GM19395 (cell line): ENCODE data around the gene CDON.

Source experiments
- ATAC-seq: cut with Tn5 transposase; IDR thresholded peaks from one replicate; pipeline ENCODE4 v1.9.1; 2021; ENCODE audit warnings: mild to moderate bottlenecking, moderate library complexity; ENCODE audit not compliant: unreplicated experiment

CDON gene

DNA sequence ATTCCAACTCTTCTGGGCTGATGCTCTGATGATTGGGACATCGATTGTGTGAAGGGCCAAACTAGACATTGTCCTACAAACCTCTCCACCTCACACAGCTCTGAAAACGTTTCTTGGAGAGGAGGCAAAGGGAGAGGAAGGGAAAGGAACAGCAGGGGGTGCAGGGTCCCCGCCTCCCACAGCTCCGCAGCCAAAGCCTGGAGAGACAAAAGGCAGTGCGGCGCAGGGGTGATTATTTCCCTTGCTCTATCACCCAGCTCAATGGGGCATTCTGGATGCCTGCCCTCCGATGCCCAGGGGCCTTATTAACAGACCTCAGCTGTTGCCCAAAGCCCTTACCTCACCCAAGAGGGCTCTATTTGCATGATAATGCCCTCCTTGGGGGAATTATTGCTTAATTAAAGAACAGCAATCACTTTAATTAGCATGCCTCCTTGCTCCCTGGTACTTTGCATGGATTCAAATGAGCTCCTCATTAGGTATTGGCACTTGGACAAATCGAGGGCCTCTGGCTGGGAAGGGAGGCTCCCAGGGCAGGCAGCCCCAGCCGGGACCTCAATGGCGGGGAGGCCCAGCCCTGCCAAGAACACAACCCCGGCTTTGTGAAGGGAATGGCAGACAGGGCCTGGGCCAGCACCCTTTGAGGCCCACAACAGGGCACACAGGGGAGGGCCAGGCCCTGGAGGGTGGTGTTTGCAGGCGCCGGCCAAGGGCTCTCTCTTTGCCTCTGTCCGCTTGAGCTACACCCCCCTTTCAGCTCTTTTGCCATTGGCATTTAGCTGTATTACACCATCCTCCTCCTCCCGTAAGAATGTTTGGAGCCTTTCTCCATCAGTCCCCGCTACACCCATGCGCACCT, 19.8 kb upstream of the CDON start:
- no peak for ATAC-seq

DNA sequence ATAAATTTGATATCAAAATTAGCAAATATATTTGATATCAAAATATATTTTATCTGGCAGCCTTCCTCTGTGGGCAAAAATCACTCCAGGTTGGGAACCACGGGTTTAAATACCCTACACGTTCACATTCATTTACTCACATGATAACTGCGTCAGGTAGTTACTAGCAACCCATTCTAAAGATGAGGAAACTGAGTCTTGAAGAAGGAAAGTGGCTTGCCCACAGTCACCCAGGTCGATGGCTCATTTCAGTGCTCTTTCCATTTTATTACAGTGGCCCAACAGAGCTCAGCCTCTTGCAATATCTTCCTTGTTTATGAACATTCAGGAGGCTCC, 19.2 kb upstream of the CDON start:
- ATAC-seq: no peak

DNA sequence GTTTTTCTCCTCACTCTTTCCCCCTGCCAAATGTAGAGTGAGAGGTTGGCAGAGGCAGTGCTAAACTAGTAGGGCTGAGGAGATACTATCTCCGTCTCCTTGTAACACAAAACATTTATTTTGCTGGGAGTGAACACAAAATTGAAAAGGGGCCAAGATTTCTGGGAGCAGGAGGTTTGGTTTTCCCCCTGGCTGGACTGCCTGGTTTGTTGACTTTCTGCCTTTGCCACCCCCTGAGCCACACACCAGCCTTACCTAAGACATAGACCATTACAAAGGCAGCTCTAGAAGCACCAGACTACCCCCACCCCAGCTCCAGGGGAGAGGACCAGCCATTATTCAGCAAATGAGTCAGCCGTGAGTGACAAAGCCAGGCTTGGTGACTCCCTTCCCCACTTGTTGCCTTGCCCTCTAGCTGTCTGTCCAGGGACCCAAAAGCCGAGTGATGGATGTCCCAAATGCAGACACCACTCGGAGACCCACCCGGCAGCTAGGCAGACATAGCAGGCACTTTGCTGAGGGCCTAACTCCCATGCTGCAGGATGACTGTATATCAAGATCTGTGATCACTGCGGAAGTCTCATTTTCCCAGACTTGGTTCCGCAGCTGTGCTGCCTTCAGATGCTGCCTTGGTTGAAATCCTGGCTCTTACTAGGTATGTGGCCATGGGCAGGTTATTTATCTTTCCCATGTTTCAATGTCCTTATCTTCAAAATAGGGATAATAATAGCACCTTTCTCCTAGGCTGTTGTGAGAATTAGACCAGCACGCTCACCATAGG, 17.7 kb upstream of the CDON start:
- ATAC-seq: no peak

DNA sequence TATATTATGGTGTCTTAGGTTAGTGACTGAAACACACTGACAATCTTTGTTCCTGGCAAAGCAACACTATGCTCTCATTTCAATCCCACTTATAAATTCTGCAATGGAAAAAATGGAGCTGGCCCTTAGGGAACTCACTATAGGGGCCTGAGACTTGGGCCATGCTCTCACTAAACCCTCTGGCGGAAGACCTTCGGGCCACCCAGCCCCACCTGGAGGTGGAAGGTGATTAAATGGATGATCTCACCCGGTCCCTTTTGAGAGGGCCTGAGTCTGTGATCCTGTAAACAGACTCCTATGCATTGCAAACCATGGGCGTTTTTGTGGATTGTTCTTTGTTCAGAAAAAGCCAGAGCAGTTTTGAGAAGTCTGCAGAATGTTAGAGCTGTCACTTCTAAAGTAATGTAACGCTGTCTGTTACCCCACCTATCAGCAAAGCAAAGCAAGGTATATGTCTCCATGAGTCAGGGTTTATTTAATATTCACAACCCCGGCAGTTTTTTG, 17.0 kb upstream of the CDON start:
- ATAC-seq: no peak

DNA sequence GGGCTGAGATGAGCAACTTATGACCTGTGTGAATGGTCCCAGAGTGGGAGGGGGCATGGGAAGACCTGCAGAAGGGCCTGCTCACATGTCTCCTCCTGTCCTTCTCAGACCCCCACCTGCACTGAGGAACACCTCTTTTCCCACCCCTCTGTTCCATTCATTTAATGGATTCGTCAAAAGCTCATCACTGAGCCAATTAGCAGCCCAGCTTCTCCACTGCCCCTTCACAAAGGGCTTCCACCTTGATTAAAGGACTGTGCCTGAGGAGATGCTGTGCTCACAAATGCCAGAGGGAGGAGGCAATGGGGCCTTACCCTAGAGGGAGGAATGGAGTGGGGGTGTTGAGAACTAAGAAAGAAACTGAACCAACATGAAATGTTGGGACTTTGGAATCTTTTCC, 14.0 kb upstream of the CDON start:
- no peak for ATAC-seq

DNA sequence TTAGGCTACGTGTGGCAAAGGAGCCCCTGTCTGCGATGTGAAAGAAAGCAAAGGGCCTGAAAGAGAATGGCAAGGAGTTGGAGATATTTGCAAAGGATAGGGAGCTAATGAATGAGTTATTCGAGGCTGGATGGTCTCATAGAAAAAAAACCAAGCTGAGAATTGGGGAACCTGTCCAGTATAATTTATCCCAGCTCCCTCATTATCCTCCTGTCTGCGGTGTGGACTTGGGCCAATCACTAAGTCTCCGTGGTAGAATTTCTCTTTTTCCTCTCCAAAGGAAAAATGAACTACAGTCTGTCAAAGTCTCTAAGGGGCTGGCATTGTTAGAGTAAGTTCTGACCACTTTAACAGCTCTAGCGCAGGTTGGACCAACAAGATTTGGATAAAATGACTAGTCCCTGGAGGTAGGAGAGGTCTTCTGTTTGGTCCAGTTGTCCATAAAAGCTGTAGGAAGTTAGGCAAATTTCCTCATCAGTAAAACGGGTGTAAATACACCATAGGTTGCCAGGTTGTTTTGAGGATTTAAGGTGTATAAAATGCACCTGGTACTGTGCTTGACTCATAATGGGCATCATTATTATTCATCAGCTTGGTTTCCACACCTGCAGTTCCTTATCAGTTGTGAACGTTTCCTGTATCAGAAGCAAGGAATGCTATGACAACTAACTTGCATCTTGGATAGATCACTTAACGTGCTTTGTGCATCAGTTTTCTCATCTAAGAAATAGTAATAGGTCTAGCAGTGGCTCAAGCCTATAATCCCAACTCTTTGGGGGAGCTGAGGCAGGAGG, 10.3 kb upstream of the CDON start:
- no peak for ATAC-seq

DNA sequence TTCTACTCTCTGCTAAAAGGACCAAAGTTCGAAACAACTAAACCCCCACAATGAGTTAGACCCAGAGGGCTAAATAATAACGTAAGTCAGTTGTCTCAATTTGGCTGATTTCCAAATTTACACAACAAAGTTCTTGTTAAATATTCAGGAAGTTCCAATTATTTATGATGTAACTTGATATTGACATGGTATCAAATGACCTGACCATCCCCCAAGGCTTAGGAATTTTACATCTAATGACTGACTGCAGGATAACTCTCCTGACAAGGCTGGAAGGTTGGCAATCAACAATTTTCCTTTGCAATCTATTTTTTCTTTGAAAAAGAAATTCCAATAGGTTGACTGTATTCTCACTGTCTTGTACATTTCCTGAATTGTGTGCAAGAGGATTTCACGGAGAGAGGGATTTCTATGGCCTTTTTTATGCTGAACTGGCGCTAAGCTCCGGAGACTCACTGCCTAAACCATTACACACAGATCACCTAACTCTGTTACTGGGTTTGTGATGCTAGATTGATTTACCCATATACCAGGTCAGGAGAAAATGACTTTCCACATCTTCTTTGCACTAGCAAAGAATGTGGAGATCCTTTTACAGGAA, 9.6 kb upstream of the CDON start:
- no peak for ATAC-seq

DNA sequence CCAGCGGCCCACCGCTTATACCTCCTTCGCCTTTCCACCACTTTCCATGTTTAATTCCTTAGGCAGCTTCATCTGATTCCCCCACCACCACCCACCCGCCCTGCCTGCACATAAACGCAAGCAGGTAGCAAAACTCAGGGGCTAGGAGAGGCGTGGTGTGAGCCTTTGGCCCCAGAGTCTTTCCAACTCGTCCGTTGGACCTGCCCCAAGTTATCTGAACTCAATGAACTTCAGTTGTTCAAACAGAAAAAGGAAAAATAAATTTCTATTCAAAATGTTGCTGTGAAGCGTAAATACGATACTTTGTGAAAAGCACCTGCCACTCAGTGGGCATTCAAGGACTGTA, 814 bp upstream of the CDON start:
- no peak for ATAC-seq

DNA sequence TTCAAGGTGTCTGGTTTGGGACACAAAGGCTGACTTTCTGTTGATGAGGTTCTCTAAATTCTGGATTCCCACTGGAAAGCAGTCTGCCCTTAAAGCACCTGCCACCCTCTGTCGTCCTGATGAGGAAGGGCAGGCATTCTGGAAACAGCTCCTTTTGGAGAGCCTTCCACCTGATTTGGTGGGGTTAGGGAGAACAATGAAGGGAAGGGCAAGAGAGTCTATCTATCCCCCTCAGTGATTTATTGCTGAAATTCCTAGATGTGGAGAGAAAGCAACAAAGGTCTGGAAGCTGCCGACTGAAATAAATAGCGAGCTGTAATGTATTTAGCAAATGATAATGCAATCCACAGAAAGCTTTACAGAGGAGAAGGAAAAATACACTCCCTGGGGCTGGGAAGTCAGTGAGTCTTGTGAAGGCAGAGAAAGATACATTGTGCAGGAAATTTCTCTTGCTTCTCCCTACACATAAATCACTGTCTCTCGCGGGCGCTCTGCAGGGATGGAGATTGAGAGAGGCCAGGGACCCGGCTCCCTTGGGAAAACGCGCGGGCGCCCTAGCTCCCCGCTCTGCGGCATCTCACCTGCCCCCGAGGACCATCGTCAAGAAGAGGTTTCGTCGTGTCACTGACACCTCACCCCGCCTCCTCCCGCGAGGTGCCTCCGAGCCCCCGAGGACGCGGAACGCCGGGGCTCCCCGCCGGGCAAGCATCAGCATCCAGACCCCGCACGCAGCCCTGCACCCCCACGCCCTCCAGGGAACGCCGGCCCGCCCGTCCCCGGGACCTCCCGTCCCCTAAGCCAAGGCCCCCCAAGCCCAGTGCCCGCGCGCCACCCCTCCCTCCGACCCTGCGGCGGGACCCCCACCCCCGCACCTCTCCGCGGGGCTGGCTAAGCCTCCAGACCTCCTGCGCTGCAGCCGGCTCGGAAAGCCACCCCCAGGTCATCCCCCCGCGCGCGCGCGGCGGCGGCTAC, 673 bp downstream of the CDON start:
- ATAC-seq: peak; percentile 6

DNA sequence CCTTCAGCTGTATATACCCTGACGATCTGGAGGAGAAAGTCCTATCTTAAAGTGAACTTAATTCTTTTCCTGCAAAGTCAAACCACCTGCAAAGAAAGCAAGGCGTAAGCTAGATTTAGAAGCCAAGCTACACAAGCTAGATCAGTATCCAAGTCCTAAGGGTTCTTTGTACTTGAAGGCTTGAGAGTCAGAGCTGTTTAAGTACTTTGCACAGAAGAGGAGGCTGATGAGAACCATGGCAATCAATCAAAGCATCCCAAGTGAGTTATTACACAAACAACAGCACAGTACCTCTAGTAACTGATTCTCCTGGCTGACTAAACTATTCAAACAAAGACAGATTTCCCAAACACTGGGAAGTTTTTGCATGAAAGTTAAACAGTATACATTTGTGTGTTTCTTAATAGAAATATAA, 1.9 kb downstream of the CDON start:
- ATAC-seq: no peak

DNA sequence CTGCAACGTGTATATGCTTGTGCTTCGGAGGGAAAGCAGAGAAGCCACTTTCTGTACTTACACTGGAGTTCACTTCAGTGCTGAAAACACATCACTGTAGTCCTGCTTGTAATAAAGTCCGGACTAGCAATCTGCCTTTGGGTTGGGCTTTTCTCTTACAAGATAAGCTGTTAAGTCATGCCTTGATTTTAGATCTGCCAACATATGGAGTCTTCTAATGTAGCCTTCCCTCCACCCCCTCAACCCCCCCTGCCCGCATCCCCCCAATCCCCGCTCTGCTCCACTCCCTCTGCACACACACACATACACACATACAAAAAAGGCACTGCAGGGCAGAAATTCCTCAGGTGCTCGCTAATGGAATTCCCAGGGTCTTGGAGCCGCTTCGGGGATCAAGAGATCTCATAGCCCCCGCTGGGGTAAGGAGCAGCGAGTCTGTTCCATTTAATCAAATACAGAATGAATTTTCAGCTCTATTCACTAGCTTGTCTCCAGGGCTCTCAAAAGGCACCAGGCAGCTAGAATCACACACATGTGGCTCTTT, 3.4 kb downstream of the CDON start:
- no peak for ATAC-seq

DNA sequence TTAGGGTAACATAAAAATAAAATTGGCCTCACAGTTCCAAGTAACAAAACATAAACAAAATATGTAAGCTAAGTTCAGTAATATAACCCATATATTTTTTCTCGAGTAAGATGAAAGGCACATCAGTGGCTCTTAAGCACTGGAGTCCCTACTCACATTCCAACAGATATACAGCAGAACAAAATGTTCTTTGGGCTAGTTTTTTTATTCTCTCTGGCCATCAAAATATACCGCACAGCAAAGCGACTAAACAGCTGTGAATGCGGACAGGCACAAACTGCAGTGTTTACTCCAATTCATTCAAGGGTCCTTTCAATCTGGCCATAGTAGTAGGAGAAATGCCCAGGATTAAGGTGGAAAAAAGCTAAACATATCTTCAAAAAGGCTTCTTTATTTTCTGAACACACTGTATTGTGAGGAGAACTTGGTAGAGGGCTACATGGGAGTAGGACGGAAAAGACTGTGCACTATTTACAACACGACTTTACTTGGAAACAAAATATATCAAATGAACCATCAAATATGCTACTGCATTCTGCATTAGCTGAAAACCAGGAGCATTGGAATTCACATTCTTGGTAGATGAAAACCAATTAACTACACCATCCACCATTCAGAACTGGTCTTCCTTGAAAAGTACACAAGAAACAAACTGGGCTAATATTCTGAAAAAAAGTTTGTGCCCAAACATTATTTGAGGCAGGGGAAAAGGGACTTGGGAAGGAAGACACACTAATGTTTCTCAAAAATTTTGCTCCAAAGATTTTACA, 4.4 kb downstream of the CDON start:
- ATAC-seq: no peak

DNA sequence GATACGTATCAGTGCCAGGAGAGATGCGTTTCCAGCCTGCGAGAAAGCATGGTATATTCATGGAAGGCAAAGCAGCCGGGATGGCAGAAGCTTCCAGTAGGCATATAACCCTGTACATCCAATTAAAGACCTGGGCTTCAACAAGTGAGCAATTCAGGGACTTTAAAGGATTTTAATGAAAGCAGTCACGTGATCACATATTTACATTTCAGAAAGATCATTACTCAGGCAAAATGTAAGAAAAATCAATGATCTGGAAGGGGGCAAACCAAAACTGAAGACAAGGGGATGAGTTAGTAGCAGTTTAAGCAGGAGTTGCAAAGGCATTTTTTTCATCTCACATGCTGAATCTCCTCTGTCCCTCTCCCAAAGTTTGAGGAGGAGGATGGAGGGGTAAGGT, 7.8 kb downstream of the CDON start:
- no peak for ATAC-seq

DNA sequence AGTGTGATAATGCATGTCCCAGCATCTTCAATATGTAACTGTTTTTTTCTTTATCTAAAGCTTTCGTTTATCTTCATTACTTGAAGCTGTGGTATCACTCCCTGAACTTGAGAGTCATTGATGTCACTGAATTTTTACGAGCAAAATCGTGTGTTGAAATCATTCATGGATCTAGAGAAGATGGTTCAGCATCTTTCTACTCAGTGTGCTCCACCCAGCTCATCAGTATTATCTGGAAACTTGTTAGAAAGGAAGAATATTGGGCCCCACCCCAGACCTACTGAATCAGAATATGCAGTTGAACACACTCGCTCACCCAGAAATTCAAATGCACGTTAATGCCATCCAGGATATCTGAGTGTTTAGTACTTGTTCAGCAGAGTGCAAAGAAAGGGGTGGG, 8.3 kb downstream of the CDON start:
- no peak for ATAC-seq

DNA sequence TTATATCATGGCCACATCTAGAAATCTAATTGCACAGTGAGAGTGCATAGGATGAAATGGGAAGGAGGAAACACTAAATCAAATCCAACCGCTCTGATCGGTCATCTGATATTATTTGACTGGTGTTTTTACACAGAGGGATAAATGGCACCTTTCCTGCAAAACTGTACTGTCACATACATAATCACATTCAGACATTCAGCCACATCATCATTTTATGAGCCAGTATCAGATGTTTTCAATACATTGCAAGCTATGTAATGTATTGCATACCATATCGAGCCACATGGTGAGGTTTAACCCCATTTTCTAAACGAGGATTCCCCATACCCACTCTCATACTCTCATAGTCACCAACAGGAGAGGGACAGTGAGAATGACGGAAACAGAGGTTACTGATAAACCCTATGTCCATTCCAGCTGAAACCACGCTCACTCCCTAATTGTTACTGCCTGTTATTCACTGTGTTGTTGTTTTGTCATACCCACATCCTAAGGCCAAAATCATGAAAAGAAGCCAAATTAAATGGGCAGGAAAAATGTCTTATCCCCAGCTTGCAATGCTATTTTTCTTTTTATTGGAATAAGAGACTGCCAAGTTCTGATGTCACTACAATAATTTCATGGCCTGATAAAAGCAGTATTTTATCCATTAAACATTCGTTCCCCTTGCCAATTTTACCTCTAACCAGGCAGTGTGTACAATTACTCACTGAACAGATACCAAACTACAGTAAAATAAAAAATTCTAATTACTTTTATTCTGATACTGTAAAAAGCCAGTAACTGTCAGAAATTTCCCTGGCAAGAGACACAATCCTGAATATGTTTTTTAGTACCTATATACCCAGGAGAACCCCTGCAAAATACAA, 9.0 kb downstream of the CDON start:
- no peak for ATAC-seq

DNA sequence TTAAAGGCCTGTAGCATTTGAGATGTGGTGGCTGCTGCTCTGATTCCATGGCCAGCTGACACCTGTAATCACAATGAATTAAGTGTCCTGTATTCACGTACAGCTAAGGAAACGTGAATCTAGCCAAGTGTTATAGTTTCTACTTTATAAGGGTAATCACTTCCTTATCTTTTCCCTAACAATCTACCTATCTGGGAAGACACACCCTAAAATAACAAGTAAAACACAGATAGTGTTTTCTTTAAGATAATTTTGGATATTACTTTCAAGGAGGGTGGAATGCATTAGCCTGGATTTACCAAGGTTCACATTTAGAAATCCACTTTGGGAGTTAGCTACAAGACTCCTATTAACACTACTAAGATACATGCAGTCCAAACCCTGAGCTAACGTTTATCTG, 11.5 kb downstream of the CDON start:
- ATAC-seq: no peak

DNA sequence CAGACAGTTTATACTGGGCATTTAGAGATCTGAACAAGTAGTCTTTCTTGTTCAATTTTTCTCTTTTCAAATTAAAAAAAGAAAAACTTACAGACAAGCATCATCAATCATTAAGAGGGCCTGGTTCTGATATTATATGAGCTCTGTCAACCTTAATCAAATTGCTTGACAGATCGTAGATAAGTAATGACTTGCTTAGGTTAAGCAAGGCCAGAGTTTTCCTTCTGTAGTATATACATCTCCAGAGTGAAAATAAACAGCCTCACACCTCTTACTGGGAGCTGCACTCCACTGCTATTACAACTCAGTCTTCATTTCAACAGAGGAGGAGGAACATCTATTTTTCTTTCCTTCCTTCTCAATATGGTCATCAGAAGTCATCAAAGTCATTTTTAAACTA, 13.5 kb downstream of the CDON start:
- no peak for ATAC-seq

DNA sequence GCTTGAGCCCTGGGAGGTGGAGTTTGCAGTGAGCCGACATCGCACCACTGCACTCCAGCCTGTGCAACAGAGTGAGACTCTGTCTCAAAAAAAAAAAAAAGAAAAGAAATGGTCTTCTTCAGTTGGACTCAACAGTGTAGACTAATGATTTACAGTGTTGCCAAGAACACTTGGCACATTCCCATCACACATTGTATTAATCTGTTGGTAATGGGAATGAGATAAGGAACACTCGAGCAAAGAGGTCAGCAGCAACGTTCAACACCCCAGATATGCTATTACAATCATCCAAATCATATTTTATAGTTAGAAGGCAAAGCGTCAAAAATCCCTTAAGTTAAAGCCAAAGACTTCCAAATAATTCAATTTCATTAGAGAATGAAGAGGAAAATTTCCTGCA, 14.5 kb downstream of the CDON start:
- ATAC-seq: no peak
